Ishikawa (cell line): ENCODE measurements around the gene SHISA4.

Experiments
- CEBPB ChIP-seq: IDR thresholded peaks from 2 replicates; pipeline ENCODE4 v1.6.1; 2012
- CREB1 ChIP-seq: IDR thresholded peaks from 2 replicates; pipeline ENCODE4 v1.6.1; 2012; ENCODE audit warnings: low read depth
- EGR1 ChIP-seq: IDR thresholded peaks from 2 replicates; pipeline ENCODE4 v1.6.1; 2012
- EP300 ChIP-seq: IDR thresholded peaks from 2 replicates; pipeline ENCODE4 v1.6.1; 2012; ENCODE audit warnings: borderline replicate concordance
- FOXM1 ChIP-seq: IDR thresholded peaks from 2 replicates; pipeline ENCODE4 v1.6.1; 2012; ENCODE audit warnings: low read depth, borderline replicate concordance
- MAX ChIP-seq: IDR thresholded peaks from 2 replicates; pipeline ENCODE4 v1.6.1; 2012
- NFIC ChIP-seq: IDR thresholded peaks from 2 replicates; pipeline ENCODE4 v1.6.1; 2012
- RAD21 ChIP-seq: IDR thresholded peaks from 2 replicates; pipeline ENCODE4 v1.6.1; 2012; ENCODE audit warnings: low read depth
- REST ChIP-seq: IDR thresholded peaks from 2 replicates; pipeline ENCODE4 v1.6.1; 2012; ENCODE audit warnings: low read depth, mild to moderate bottlenecking
- TAF1 ChIP-seq: IDR thresholded peaks from 2 replicates; pipeline ENCODE4 v1.6.1; 2012; ENCODE audit warnings: low read depth, mild to moderate bottlenecking
- TCF12 ChIP-seq: IDR thresholded peaks from 2 replicates; pipeline ENCODE4 v1.6.1; 2012; ENCODE audit warnings: low read depth
- TEAD4 ChIP-seq: IDR thresholded peaks from 2 replicates; pipeline ENCODE4 v1.6.1; 2012
- USF1 ChIP-seq: IDR thresholded peaks from 2 replicates; pipeline ENCODE4 v1.6.1; 2012
- YY1 ChIP-seq: IDR thresholded peaks from 2 replicates; pipeline ENCODE4 v1.6.1; 2012; ENCODE audit warnings: low read depth
- ZBTB7A ChIP-seq: IDR thresholded peaks from 2 replicates; pipeline ENCODE4 v1.6.1; 2012; ENCODE audit warnings: low read depth

The SHISA4 gene

GRCh38 chr1:201898992-201899391 lies 10.3 kb downstream of the SHISA4 start:
- no peak for TF ChIP-seq EGR1

GRCh38 chr1:201899683-201900429 lies 11.2 kb downstream of the SHISA4 start:
- TF ChIP-seq CEBPB (no peak), TCF12 (no peak), NFIC (no peak), RAD21 (no peak), ZBTB7A (no peak), TAF1 (no peak), EP300 (no peak)

GRCh38 chr1:201900476-201900875 lies 11.8 kb downstream of the SHISA4 start:
- no peak for TF ChIP-seq YY1
- no peak for TF ChIP-seq EP300
- no peak for TF ChIP-seq USF1
- TF ChIP-seq ZBTB7A = no peak
- no peak for TF ChIP-seq CREB1
- TF ChIP-seq REST = no peak
- no peak for TF ChIP-seq CEBPB
- no peak for TF ChIP-seq TAF1
- TF ChIP-seq TEAD4 = no peak
- no peak for TF ChIP-seq MAX
- TF ChIP-seq FOXM1 = no peak
- TF ChIP-seq NFIC = no peak
- no peak for TF ChIP-seq EGR1
- no peak for TF ChIP-seq RAD21
- TF ChIP-seq TCF12 = no peak

- TF ChIP-seq REST (no peak), CREB1 (no peak), ZBTB7A (no peak), EP300 (no peak), CEBPB (no peak), USF1 (no peak), TAF1 (no peak), FOXM1 (no peak), TCF12 (no peak), RAD21 (no peak), NFIC (no peak), MAX (no peak), TEAD4 (no peak), EGR1 (no peak), YY1 (no peak)
Measured at GRCh38 chr1:201902198-201902597, 13.5 kb downstream of the SHISA4 start.

- TF ChIP-seq TEAD4 = no peak
Measured at GRCh38 chr1:201903135-201903534, 14.4 kb downstream of the SHISA4 start.

- TF ChIP-seq TAF1 (no peak), ZBTB7A (no peak), CREB1 (no peak), REST (no peak), MAX (no peak), TCF12 (no peak), USF1 (no peak), EP300 (no peak)
Measured at GRCh38 chr1:201904579-201904978, 15.9 kb downstream of the SHISA4 start.
